Esophagus squamous epithelium (tissue), 5 donors: ENCODE results near the gene GRIK2. TPM values are rescaled to one million over a fixed set of nuclear protein-coding genes. Genes with fewer than 3 reads are reported as not detected.

Experiments used
- DNase-seq: peaks from one replicate; lab custom pipeline; 2025; lab: John Stamatoyannopoulos, UW
- H3K27ac ChIP-seq, 4 donors: fragments of 200-600 bp; sonication (generic); one replicate each; pipeline ENCODE4 v1.5.1; 2016 to 2019; ENCODE audit warnings: mild to moderate bottlenecking in 1 of 4
- H3K27me3 ChIP-seq, 4 donors: fragments of 200-600 bp; sonication (generic); 1 replicate in 3 of 4; 2 replicates in 1 of 4; pipeline versions ENCODE4 v1.5.1 to v1.6.0; 2017 to 2021; ENCODE audit warnings: antibody characterized with exemption in 1 of 4
- H3K36me3 ChIP-seq, 3 donors: fragments of 200-600 bp; sonication (generic); one replicate each; pipeline ENCODE4 v1.5.1; 2016 to 2019
- H3K4me1 ChIP-seq, 3 donors: fragments of 200-600 bp; sonication (generic); one replicate each; pipeline ENCODE4 v1.5.1; 2017 to 2019
- H3K4me3 ChIP-seq, 4 donors: fragments of 200-600 bp; sonication (generic); 1 replicate in 3 of 4; 2 replicates in 1 of 4; pipeline ENCODE4 v1.5.1; 2016 to 2019; ENCODE audit warnings: mild to moderate bottlenecking in 2 of 4, moderate library complexity in 1 of 4
- H3K9me3 ChIP-seq, 3 donors: fragments of 200-600 bp; sonication (generic); one replicate each; pipeline ENCODE4 v1.5.1; 2016 to 2019
- CTCF ChIP-seq, 6 experiments: fragments of 450-650 bp in 4 of 6; fragments of 200-600 bp in 2 of 6; sonication (generic) in 2 of 6; IDR thresholded peaks; one replicate each; pipeline ENCODE4 v1.5.1; 2016 to 2019; ENCODE audit warnings: antibody characterized with exemption in 6 of 6, mild to moderate bottlenecking in 4 of 6, moderate library complexity in 4 of 6
- POLR2A ChIP-seq, 4 donors: fragments of 450-650 bp; IDR thresholded peaks; one replicate each; pipeline ENCODE4 v1.6.1; 2017; ENCODE audit warnings: antibody characterized with exemption in 4 of 4, mild to moderate bottlenecking in 4 of 4, moderate library complexity in 3 of 4
- WGBS, 2 donors: methylation state at CpG; one replicate each; pipeline ENCODE4 v1.1.5; 2018; 5-methylcytosine and 5-hydroxymethylcytosine counted together
- intact Hi-C: fragments of 100-400 bp; cut with DNase I; formaldehyde crosslinking; loops from one replicate; pipeline ENCODE4 v1.15.0; 2022
- total RNA-seq, 4 donors: library from RNA; depleted of rRNA; stranded (reverse); fragments of >200 nt; gene quantifications; one replicate each; pipeline ENCODE4 v1.1.0, GENCODE V29; 2016
- donor health status: DM: yes; HTN: yes; CAD: no.

The GRIK2 gene
- total RNA-seq, 4 donors from 2014 or later = 0.19 TPM; not detected in 3

DNA sequence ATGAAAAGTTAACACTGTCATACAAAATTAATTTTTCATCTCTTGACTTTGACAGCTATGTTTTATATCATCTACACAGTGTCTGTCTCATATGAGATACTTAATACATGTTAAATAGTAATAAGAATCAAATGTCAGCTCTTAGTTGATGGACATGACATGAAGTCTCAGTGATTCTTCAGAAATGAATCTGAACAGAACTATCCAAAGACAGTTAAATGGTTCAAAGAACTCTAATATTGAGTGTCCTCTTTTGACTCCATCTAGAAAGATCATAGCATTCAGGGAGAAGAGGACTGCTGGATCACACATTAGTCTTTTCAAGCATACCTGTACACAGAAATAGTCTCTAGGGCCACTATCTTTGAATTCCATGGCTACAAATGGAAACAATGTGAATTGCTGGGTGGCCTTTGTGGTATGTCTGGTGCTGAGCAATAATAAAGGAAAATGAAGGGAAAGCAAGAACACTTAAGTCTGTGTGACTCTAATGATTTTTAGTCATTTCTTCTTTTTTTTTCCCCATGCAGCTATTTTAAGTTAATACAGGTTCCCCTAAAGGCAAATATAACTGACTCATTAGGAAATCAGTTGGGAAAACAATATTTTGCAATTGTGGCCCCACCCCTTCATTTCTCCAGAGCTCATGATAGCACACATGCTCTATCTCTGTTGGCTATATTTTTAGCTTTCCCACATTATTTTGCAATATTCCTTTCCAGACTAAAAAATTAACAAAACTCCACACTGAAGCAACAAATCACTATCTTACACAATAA lies 367.5 kb downstream of the GRIK2 start:
- Histone ChIP-seq H3K27ac (no peak overlapping the region), H3K27me3 (no peaks in the 10 kb centered on the region), H3K9me3 (no peaks in the 10 kb centered on the region), H3K4me3 (no peak overlapping the region), H3K4me1 (peaks cover 6 to 15% (median 7%) of the 10 kb centered on the region in 3 donors), H3K36me3 (no peaks in the 10 kb centered on the region)
- DNase-seq = no peak
- intact Hi-C loops = no loop called here
- TF ChIP-seq CTCF (IDR thresholded peaks at IDR 0.05) = no peak

DNA sequence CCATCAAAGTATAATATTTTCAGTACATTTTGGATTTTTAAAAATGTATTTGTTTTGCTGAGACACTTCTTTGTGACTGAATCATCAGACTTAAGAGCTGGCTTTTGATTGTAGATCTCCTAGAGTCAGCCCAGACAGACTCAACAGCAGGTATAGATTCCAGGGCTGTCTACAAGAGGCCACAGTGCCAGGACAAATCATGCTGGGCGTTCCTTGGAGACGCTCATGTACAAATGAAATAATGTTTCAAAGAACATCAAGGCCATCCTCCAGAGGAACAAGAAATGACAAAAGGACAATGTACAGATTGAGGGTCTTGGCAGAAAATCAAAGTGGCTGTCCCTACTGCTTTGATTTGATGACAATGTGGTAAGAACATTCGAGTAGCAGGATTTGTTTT lies 369.3 kb downstream of the GRIK2 start:
- TF ChIP-seq CTCF (IDR thresholded peaks at IDR 0.05) (no peak), POLR2A (IDR thresholded peaks at IDR 0.05) (no peak)
- intact Hi-C loops = no loop called here

GRCh38 chr6:101765281-101765680 lies 371.8 kb downstream of the GRIK2 start:
- Histone ChIP-seq H3K36me3 (no peaks in the 10 kb centered on the region), H3K27ac (no peak overlapping the region), H3K4me1 (peaks cover 6 to 15% (median 7%) of the 10 kb centered on the region in 3 donors), H3K27me3 (no peaks in the 10 kb centered on the region), H3K9me3 (no peaks in the 10 kb centered on the region), H3K4me3 (no peak overlapping the region)
- no peak for TF ChIP-seq CTCF (IDR thresholded peaks at IDR 0.05)
- no peak for TF ChIP-seq POLR2A (IDR thresholded peaks at IDR 0.05)
- no peak for DNase-seq
- 70 to 79% methylated on average over 1 of the region's 1 CpG for whole genome bisulfite sequencing, 2 donors
- intact Hi-C loops = no loop called here

More for the DNA sequence above, 369.3 kb downstream of the GRIK2 start:
- H3K4me3 ChIP-seq = no peak overlapping the region
- no peaks in the 10 kb centered on the region for H3K9me3 ChIP-seq
- no peaks in the 10 kb centered on the region for H3K36me3 ChIP-seq
- WGBS, 2 donors = 28 to 35% methylated on average over 3 of the region's 3 CpGs
- no peaks in the 10 kb centered on the region for H3K27me3 ChIP-seq
- DNase-seq = no peak
- H3K27ac ChIP-seq = no peak overlapping the region
- H3K4me1 ChIP-seq = peaks cover 6 to 15% (median 7%) of the 10 kb centered on the region in 3 donors

DNA sequence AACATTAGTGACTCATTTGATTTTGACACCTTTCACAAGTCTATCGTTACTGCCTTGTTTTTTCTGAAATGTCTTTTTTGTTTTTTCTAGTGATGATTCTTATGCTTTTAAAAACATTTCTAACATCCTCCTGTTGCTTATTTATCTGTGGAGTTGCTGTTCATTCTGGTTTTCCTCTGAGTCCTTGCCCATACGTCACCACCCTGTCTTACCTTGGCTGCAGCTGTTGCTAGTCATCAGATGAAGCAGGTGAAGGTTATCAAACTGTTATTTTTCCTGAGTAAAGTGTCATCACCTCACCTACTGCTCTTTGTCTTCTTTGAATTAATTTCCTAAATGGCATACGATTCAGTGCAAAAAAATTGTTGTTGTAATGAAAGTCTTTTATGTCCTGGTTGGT lies 376.6 kb downstream of the GRIK2 start:
- intact Hi-C loops = no loop called here
- Histone ChIP-seq H3K27me3 (no peaks in the 10 kb centered on the region), H3K4me3 (no peak overlapping the region), H3K36me3 (no peaks in the 10 kb centered on the region), H3K4me1 (no peaks in the 10 kb centered on the region), H3K27ac (no peak overlapping the region), H3K9me3 (no peaks in the 10 kb centered on the region)
- TF ChIP-seq CTCF (IDR thresholded peaks at IDR 0.05) (no peak), POLR2A (IDR thresholded peaks at IDR 0.05) (no peak)
- 55 to 61% methylated on average over 3 of the region's 3 CpGs for WGBS, 2 donors
- no peak for DNase-seq

GRCh38 chr6:101776919-101777350 lies 383.4 kb downstream of the GRIK2 start:
- no peaks in the 10 kb centered on the region for H3K27me3 ChIP-seq
- TF ChIP-seq CTCF (IDR thresholded peaks at IDR 0.05) (no peak), POLR2A (IDR thresholded peaks at IDR 0.05) (no peak)
- DNase-seq = no peak
- no peak overlapping the region for H3K27ac ChIP-seq
- WGBS, 2 donors = 90 to 97% methylated on average over 7 of the region's 7 CpGs
- intact Hi-C loops = no loop called here
- H3K4me3 ChIP-seq = no peak overlapping the region
- no peaks in the 10 kb centered on the region for H3K4me1 ChIP-seq
- H3K9me3 ChIP-seq = no peaks in the 10 kb centered on the region
- no peaks in the 10 kb centered on the region for H3K36me3 ChIP-seq
